8988T (cell line): ENCODE data around the gene PDCD5.
"Not testable (repeated sequence)": the region's sequence is repeated elsewhere in the genome, so short reads cannot be mapped to it uniquely, and the experiment has no call there.

Experiments
- DNase-seq: peaks from one replicate; pipeline ENCODE4 v3.0.0; 2011

Gene PDCD5

GRCh38 chr19:32580353-32580900 is 563 bp upstream of the PDCD5 start:
- DNase-seq = no peak

- no peak for DNase-seq
Observed at GRCh38 chr19:32581705-32582179, 752 bp downstream of the PDCD5 start.

DNA sequence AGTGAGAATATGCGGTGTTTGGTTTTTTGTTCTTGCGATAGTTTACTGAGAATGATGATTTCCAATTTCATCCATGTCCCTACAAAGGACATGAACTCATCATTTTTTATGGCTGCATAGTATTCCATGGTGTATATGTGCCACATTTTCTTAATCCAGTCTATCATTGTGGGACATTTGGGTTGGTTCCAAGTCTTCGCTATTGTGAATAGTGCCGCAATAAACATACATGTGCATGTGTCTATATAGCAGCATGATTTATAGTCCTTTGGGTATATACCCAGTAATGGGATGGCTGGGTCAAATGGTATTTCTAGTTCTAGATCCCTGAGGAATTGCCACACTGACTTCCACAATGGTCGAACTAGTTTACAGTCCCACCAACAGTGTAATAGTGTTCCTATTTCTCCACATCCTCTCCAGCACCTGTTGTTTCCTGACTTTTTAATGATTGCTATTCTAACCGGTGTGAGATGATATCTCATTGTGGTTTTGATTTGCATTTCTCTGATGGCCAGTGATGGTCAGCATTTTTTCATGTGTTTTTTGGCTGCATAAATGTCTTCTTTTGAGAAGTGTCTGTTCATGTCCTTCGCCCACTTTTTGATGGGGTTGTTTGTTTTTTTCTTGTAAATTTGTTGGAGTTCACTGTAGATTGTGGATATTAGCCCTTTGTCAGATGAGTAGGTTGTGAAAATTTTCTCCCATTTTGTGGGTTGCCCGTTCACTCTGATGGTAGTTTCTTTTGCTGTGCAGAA is 6.9 kb downstream of the PDCD5 start:
- not testable (repeated sequence) for DNase-seq

DNA sequence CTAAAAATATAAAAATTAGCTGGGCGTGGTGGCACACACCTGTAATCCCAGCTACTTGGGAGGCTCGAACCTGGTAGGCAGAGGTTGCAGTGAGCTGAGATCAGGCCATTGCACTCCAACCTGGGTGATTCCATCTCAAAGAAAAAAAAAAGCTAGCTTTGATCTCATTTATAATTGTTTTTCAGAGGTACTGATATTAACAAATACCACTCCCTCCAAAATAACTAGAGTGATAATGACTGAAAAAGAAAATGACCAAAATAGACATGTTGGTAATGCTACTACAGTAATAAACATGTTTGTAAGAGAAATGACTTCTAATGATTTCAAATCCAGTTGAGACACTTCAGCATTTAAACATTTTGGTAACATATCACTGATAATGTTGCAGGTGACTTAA is 13.0 kb downstream of the PDCD5 start:
- no peak for DNase-seq

GRCh38 chr19:32595491-32595890 is 14.5 kb downstream of the PDCD5 start:
- DNase-seq = no peak

DNA sequence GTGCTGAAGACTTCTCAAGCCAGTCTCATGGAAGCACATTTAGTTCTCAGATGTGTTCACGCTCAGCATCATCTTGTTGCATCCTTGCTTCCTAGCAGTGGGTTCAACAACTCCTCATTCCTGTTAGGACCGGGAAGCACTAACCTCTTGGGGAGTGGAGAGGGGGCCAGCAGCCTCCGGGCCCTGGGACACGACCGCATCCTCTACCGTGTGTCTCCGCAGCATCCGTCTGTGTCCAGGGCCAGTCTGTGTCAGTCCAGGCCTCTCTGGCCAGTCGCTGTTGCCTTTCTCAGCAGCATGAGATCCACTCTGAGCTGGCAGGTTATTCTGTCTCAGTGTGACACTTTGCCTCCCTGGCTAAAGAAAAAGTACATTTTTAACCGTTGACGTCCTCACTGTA is 17.0 kb downstream of the PDCD5 start:
- no peak for DNase-seq

DNA sequence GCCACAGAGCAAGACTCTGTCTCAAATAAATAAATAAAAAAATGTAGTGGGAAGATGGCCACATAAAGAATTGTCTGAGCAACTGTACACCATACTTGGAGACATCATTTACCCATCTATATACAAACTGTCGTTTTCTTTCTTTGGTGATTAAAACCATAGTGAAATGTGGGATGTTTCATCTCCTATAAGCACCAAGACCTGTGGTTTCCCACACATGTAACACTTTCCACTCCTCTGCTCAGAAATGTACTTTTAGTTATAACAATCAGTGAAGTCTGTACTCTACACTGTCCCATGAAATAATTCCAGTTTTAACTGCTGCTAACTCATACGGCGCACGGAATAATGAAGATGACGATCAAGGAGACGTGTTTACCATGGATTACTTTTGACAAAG is 18.3 kb downstream of the PDCD5 start:
- DNase-seq = no peak

DNA sequence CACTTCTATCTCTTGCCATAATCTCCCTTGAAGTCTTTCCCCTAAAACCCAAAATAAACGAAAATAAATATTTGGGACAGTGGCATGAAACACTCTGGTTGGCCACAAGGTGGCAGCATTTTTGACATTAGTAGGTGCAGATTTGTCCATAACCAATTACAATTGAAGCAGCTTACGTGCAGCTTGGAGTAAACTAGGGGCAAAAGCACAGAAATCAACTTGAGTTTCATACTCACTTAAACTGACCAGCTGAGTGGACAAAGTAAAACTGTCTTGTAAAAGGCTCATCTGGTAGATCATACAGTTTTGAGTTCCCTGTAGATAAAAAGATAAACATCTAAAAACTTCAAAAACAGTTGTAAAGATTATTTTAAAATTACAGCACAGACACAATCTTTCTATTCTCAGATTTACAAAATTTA is 18.8 kb downstream of the PDCD5 start:
- DNase-seq = peak; percentile 49

DNA sequence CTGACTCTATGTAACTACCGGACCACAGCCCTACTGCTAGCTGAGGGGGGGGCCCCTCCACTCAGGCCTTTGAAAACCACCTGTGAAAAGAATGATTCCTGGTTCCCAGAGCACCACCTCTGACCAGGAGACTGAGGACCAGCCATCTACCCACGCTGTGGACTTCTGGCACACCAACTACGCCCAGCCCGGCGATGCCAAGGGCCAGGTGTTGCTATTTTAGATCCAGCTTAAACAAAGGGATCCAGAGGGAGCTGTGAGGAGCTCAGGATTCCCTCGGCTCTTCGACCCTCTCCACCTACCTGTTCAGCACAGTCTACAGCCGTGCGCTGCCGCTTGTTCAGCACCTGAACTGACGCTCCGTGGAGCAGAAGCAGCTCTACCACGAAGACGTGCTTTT is 23.0 kb downstream of the PDCD5 start:
- DNase-seq = no peak

DNA sequence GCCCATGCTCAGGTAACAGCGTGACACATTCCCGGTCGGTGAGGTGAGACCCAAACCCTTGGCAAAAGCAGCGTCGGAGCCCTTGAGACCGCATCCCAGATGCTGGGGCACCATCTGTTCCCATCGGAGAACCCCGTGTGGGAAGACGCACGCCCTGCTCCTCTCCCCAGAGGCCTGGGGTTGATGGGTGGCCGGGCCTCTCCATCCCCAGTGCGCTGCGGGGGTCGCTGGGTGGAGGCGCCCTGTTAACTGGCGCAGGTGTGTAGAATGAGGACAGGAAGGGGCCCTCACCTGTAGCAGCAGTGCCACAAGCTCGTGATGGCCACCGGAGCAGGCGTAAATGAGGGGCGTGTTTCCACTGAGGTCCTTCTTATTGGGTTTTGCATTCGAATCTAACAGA is 24.6 kb downstream of the PDCD5 start:
- no peak for DNase-seq

DNA sequence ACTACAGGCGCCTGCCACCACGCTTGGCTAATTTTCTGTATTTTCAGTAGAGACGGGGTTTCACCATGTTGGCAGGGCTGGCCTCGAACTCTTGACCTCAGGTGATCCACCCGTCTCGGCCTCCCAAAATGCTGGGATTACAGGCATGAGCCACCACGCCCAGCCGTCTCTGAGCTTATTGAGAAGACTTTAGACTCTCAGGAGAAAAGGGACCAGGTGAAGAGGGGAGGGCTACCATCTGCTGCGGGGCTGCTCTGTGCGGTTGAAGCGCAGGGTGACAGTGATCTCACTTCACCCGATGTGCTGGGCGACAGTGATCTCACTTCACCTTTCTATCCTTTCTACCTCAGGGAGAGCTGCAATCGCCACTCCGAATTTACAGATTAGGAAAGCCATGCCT is 25.3 kb downstream of the PDCD5 start:
- no peak for DNase-seq

- no peak for DNase-seq
Observed at GRCh38 chr19:32607479-32607878, 26.5 kb downstream of the PDCD5 start.

- no peak for DNase-seq
Observed at GRCh38 chr19:32611161-32611560, 30.2 kb downstream of the PDCD5 start.

DNA sequence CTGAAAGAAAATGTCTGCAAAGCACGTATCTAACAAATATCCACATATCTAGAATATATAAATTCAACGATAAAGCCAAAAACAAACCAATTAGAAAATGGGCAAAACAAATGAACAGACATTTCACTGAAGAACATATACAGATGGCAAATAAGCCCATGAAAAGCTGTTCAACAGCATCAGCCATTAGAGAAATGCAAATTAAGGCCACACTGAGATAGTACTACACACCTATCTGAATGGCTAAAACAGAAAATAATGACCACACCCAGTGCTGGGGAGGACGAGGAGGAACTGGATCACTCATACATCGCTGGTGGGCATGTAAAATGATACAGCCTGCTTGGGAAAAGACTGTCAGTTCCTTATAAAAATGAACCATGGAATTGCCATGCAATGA is 32.0 kb downstream of the PDCD5 start:
- DNase-seq = no peak

GRCh38 chr19:32614916-32615315 is 33.9 kb downstream of the PDCD5 start:
- no peak for DNase-seq

GRCh38 chr19:32615569-32615968 is 34.6 kb downstream of the PDCD5 start:
- no peak for DNase-seq

DNA sequence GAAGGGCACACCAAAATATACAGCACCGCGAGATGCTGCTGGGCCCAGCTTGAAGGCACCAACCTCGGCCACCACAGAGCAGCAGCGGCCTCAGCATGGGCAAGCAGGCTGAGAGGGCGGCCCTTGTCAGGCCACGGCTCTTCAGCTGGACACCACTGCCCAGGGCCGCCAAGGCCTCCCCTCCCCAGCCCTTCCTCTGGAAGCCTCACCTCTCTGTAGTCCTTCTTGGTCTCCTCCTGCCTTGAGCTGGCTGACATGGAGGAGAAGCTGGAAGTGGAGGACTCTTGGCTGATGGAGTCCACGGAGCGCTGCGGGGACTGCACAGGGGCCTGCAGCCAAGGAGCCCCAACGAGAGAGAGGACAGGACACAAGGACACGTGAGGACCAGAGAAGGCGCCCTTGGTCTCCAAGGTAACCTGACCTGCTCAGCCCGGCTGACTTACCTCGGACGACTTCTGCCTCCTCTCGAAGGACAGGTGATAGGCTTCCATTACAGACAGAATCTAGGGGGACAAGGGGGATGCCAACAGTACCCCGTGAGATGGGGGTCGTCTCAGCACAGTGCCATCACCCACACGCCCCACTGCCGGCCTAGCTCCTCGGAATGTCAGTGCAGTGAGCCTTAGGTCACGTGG is 38.2 kb downstream of the PDCD5 start:
- no peak for DNase-seq

- DNase-seq = no peak
Observed at GRCh38 chr19:32622002-32622401, 41.0 kb downstream of the PDCD5 start.

GRCh38 chr19:32624410-32624809 is 43.4 kb downstream of the PDCD5 start:
- DNase-seq = no peak

DNA sequence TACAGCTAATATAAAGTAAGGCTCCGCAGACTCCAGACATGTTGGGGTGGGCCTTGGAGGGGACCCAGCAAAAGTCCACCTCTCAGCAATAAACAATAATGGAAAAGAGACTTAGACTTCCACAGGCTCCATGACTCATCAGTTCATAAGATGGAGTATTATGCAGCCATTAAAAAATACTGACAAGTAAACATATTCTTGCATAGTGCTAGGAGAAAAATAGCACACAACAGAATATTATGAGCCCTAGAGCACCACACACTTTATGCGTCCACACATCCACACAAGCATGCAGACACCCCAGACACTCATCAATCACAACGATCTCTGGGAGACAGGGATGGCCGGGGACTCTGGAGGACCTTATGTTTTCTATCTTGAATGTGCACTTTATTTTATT is 46.0 kb downstream of the PDCD5 start:
- DNase-seq = no peak

DNA sequence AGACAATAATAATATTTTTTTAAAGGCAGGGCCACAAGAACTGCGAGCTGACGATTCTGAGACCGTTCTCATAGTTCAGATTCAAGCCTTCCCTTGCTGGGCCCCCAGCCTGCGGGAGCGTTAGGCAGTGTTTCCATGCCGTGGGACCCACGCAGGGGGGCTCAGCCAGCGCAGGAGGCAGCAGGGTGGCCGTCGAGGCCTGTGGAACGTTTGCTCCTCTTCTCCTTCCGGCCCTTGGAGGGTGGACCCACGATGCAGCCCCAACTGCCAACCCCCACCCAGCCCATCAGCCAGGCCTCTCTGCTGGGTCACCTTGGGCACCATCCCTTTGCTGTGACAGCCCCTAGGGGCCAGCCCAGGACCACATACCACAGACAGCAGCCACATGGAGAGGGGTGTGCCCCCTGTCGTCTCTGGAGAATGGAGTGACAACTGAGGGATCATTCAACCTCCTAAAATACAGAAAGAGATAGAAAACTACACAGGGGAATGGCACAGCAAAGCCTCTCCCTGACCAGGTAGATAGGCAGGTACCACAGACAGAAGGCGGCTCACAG is 46.8 kb downstream of the PDCD5 start:
- DNase-seq = no peak

DNA sequence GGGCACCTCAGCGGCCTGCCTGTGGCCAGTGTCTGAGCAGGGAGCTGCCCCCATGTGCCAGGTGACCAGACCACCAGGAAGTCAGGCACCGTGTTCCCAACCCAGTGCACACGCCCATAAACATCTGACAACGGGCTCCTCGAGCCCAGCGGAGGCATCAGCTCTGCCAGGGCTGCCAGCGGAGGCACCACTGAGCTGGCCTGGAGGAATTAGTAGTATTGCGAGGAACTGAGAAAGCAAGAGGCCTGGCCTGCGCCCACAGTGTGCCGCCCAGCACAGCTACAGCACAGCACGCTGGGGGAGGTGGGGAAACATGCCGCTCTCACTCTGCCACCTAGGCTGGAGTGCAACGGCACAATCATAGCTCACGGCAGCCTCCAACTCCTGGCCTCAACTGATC is 49.3 kb downstream of the PDCD5 start:
- no peak for DNase-seq

- no peak for DNase-seq
Observed at GRCh38 chr19:32631381-32631780, 50.4 kb downstream of the PDCD5 start.
